ENCODE data around the gene PSG3.
A peak's percentile ranks its signal among the peaks of the same experiment; 100 is the strongest.
"Not testable (repeated sequence)": the region's sequence is repeated elsewhere in the genome, so short reads cannot be mapped to it uniquely, and the experiment has no call there.

PSG3 gene

GRCh38 chr19:42758667-42759066, 18.4 kb upstream of the PSG3 start:
- TF ChIP-seq CTCF (IDR thresholded peaks at IDR 0.05; ENCODE audit: control insufficient read depth, insufficient read depth, low read depth, low read length, missing control alignments), result peak; percentile 22
- DNase-seq (ENCODE audit: low read depth); H3K4me3 ChIP-seq (ENCODE audit: control insufficient read depth, low read depth, low read length): not testable (repeated sequence)

GRCh38 chr19:42752246-42752645, 12.0 kb upstream of the PSG3 start:
- not testable (repeated sequence) for H3K4me3 ChIP-seq (ENCODE audit: control insufficient read depth, low read depth, low read length); DNase-seq (ENCODE audit: low read depth)

GRCh38 chr19:42741726-42742607, 1.7 kb upstream of the PSG3 start:
- not testable (repeated sequence) for DNase-seq (ENCODE audit: low read depth); H3K4me3 ChIP-seq (ENCODE audit: control insufficient read depth, low read depth, low read length)
- TF ChIP-seq CTCF (IDR thresholded peaks at IDR 0.05; ENCODE audit: control insufficient read depth, insufficient read depth, low read depth, low read length, missing control alignments), result peak; percentile 61

GRCh38 chr19:42737581-42738011, 2.7 kb downstream of the PSG3 start:
- DNase-seq (ENCODE audit: low read depth); H3K4me3 ChIP-seq (ENCODE audit: control insufficient read depth, low read depth, low read length): not testable (repeated sequence)

GRCh38 chr19:42728341-42728740, 11.9 kb downstream of the PSG3 start:
- not testable (repeated sequence) for DNase-seq (ENCODE audit: low read depth); H3K4me3 ChIP-seq (ENCODE audit: control insufficient read depth, low read depth, low read length)

- not testable (repeated sequence) for H3K4me3 ChIP-seq (ENCODE audit: control insufficient read depth, low read depth, low read length); DNase-seq (ENCODE audit: low read depth)
Measured at GRCh38 chr19:42714000-42714399, 26.3 kb downstream of the PSG3 start.

- not testable (repeated sequence) for DNase-seq (ENCODE audit: low read depth); H3K4me3 ChIP-seq (ENCODE audit: control insufficient read depth, low read depth, low read length)
Measured at GRCh38 chr19:42712753-42713152, 27.5 kb downstream of the PSG3 start.

GRCh38 chr19:42710986-42711385, 29.3 kb downstream of the PSG3 start:
- not testable (repeated sequence) for H3K4me3 ChIP-seq (ENCODE audit: control insufficient read depth, low read depth, low read length); DNase-seq (ENCODE audit: low read depth)

GRCh38 chr19:42697884-42698283, 42.4 kb downstream of the PSG3 start:
- H3K4me3 ChIP-seq (ENCODE audit: control insufficient read depth, low read depth, low read length), result no peak overlapping the region
- DNase-seq (ENCODE audit: low read depth), result no peak
- TF ChIP-seq CTCF (IDR thresholded peaks at IDR 0.05; ENCODE audit: control insufficient read depth, insufficient read depth, low read depth, low read length, missing control alignments), result no peak

GRCh38 chr19:42695811-42696503, 44.3 kb downstream of the PSG3 start:
- no peak for DNase-seq (ENCODE audit: low read depth)
- no peak for TF ChIP-seq CTCF (IDR thresholded peaks at IDR 0.05; ENCODE audit: control insufficient read depth, insufficient read depth, low read depth, low read length, missing control alignments)

More at GRCh38 chr19:42695811-42696503, 44.3 kb downstream of the PSG3 start:
- H3K4me3 ChIP-seq (ENCODE audit: control insufficient read depth, low read depth, low read length), result no peak overlapping the region
